ENCODE data around the gene TRPC4. TPM values are rescaled to one million over a fixed set of nuclear protein-coding genes. Genes with fewer than 3 reads are reported as not detected.

The TRPC4 gene
- total RNA-seq, 1 donor from 2014 or later: 6.3 TPM

- H3K4me3 Mint-ChIP-seq (ENCODE audit: unreplicated experiment): no peak overlapping the region
Observed at GRCh38 chr13:37863708-37864107, 5.9 kb downstream of the TRPC4 start.

GRCh38 chr13:37835392-37835791 is 34.2 kb downstream of the TRPC4 start:
- Mint-ChIP-seq H3K4me3 (ENCODE audit: unreplicated experiment) (no peak overlapping the region), H3K9me3 (ENCODE audit: unreplicated experiment) (peaks cover 4% of the 10 kb centered on the region), H3K27me3 (ENCODE audit: unreplicated experiment) (no peaks in the 10 kb centered on the region), H3K4me1 (ENCODE audit: unreplicated experiment) (no peaks in the 10 kb centered on the region), H3K27ac (ENCODE audit: unreplicated experiment) (no peak overlapping the region), H3K36me3 (ENCODE audit: unreplicated experiment) (peaks cover 3% of the 10 kb centered on the region)
- no peak for TF ChIP-seq CTCF (IDR thresholded peaks at IDR 0.05)
- DNase-seq (ENCODE audit: extremely low spot score, unreplicated experiment): no peak

More at GRCh38 chr13:37863708-37864107, 5.9 kb downstream of the TRPC4 start:
- Mint-ChIP-seq H3K27ac (ENCODE audit: unreplicated experiment) (no peak overlapping the region), H3K27me3 (ENCODE audit: unreplicated experiment) (no peaks in the 10 kb centered on the region), H3K4me1 (ENCODE audit: unreplicated experiment) (peaks cover 15% of the 10 kb centered on the region), H3K9me3 (ENCODE audit: unreplicated experiment) (no peaks in the 10 kb centered on the region), H3K36me3 (ENCODE audit: unreplicated experiment) (no peaks in the 10 kb centered on the region)
- no peak for DNase-seq (ENCODE audit: extremely low spot score, unreplicated experiment)
- TF ChIP-seq CTCF (IDR thresholded peaks at IDR 0.05): no peak

GRCh38 chr13:37833411-37833810 is 36.2 kb downstream of the TRPC4 start:
- Mint-ChIP-seq H3K36me3 (ENCODE audit: unreplicated experiment) (peaks cover 3% of the 10 kb centered on the region), H3K27ac (ENCODE audit: unreplicated experiment) (no peak overlapping the region), H3K4me1 (ENCODE audit: unreplicated experiment) (no peaks in the 10 kb centered on the region), H3K9me3 (ENCODE audit: unreplicated experiment) (peaks cover 11% of the 10 kb centered on the region), H3K27me3 (ENCODE audit: unreplicated experiment) (no peaks in the 10 kb centered on the region), H3K4me3 (ENCODE audit: unreplicated experiment) (no peak overlapping the region)
- no peak for TF ChIP-seq CTCF (IDR thresholded peaks at IDR 0.05)
- no peak for DNase-seq (ENCODE audit: extremely low spot score, unreplicated experiment)

GRCh38 chr13:37816276-37816675 is 53.3 kb downstream of the TRPC4 start:
- peaks cover 48% of the 10 kb centered on the region for H3K9me3 Mint-ChIP-seq (ENCODE audit: unreplicated experiment)
- no peaks in the 10 kb centered on the region for H3K27me3 Mint-ChIP-seq (ENCODE audit: unreplicated experiment)
- DNase-seq (ENCODE audit: extremely low spot score, unreplicated experiment): no peak
- peaks cover 5% of the 10 kb centered on the region for H3K36me3 Mint-ChIP-seq (ENCODE audit: unreplicated experiment)
- TF ChIP-seq CTCF (IDR thresholded peaks at IDR 0.05): no peak
- H3K4me3 Mint-ChIP-seq (ENCODE audit: unreplicated experiment): no peak overlapping the region
- H3K4me1 Mint-ChIP-seq (ENCODE audit: unreplicated experiment): peaks cover 6% of the 10 kb centered on the region
- no peak overlapping the region for H3K27ac Mint-ChIP-seq (ENCODE audit: unreplicated experiment)

- H3K4me3 Mint-ChIP-seq (ENCODE audit: unreplicated experiment): no peak overlapping the region
- H3K27me3 Mint-ChIP-seq (ENCODE audit: unreplicated experiment): no peaks in the 10 kb centered on the region
- no peak for TF ChIP-seq CTCF (IDR thresholded peaks at IDR 0.05)
- H3K36me3 Mint-ChIP-seq (ENCODE audit: unreplicated experiment): peaks cover 3% of the 10 kb centered on the region
- peaks cover 34% of the 10 kb centered on the region for H3K9me3 Mint-ChIP-seq (ENCODE audit: unreplicated experiment)
- no peak overlapping the region for H3K27ac Mint-ChIP-seq (ENCODE audit: unreplicated experiment)
- DNase-seq (ENCODE audit: extremely low spot score, unreplicated experiment): no peak
- H3K4me1 Mint-ChIP-seq (ENCODE audit: unreplicated experiment): peaks cover 4% of the 10 kb centered on the region
Observed at GRCh38 chr13:37811441-37811840, 58.1 kb downstream of the TRPC4 start.
